HepG2 (cell line): ENCODE measurements around the gene CDK12. TPM values are rescaled to one million over a fixed set of nuclear protein-coding genes. Genes with fewer than 3 reads are reported as not detected.

Source experiments
- ATM ChIP-seq: fragments of 450-650 bp; IDR thresholded peaks from 2 replicates; pipeline ENCODE4 v1.7.1; 2017; ENCODE audit warnings: mild to moderate bottlenecking, borderline replicate concordance
- CENPX ChIP-seq: sonication (generic); formaldehyde crosslinking; IDR thresholded peaks from 2 replicates; pipeline ENCODE4 v1.9.0; 2021; ENCODE audit warnings: mild to moderate bottlenecking, missing genetic modification reagents, moderate library complexity
- DPF2 ChIP-seq: sonication (generic); formaldehyde crosslinking; IDR thresholded peaks from 2 replicates; pipeline ENCODE4 v1.4.0; 2020; ENCODE audit warnings: mild to moderate bottlenecking, low read depth, missing genetic modification reagents, borderline replicate concordance
- FOXO1 ChIP-seq: sonication (generic); formaldehyde crosslinking; IDR thresholded peaks from 2 replicates; pipeline ENCODE4 v1.4.0; 2020; ENCODE audit warnings: missing genetic modification reagents
- GRHL1 ChIP-seq: sonication (generic); formaldehyde crosslinking; conservative IDR thresholded peaks from 2 replicates; pipeline ENCODE4 v1.8.0; 2022; ENCODE audit warnings: missing genetic modification reagents
- HIVEP1 ChIP-seq: sonication (generic); formaldehyde crosslinking; IDR thresholded peaks from 2 replicates; pipeline ENCODE4 v1.4.0; 2020; ENCODE audit warnings: mild to moderate bottlenecking, missing genetic modification reagents
- JUNB ChIP-seq: sonication (generic); formaldehyde crosslinking; IDR thresholded peaks from 2 replicates; pipeline ENCODE4 v1.8.0; 2022; ENCODE audit warnings: missing genetic modification reagents, mild to moderate bottlenecking, borderline replicate concordance
- KDM5B ChIP-seq: sonication (generic); formaldehyde crosslinking; IDR thresholded peaks from 2 replicates; pipeline ENCODE4 v1.4.0; 2020; ENCODE audit warnings: missing genetic modification reagents, mild to moderate bottlenecking, borderline replicate concordance
- MED1 ChIP-seq: sonication (generic); formaldehyde crosslinking; IDR thresholded peaks from 2 replicates; pipeline ENCODE4 v1.4.0; 2020; ENCODE audit warnings: missing genetic modification reagents
- MEIS1 ChIP-seq: sonication (generic); formaldehyde crosslinking; IDR thresholded peaks from 2 replicates; pipeline ENCODE4 v1.9.0; 2021; ENCODE audit warnings: mild to moderate bottlenecking, missing genetic modification reagents, moderate library complexity, borderline replicate concordance
- NFIC ChIP-seq: IDR thresholded peaks from 2 replicates; pipeline ENCODE4 v1.6.1; 2012; ENCODE audit warnings: mild to moderate bottlenecking, low read length, inconsistent platforms
- PHF5A ChIP-seq: IDR thresholded peaks from one replicate; pipeline ENCODE4 v1.6.1; 2018; ENCODE audit warnings: low read depth, missing genetic modification reagents; ENCODE audit not compliant: unreplicated experiment
- PITX1 ChIP-seq: sonication (generic); formaldehyde crosslinking; IDR thresholded peaks from 2 replicates; pipeline ENCODE4 v1.5.1; 2020; ENCODE audit warnings: mild to moderate bottlenecking, missing genetic modification reagents
- TAF1 ChIP-seq: sonication (generic); formaldehyde crosslinking; IDR thresholded peaks from 2 replicates; pipeline ENCODE4 v1.4.0; 2020; ENCODE audit warnings: missing genetic modification reagents
- TFAP4 ChIP-seq: sonication (generic); IDR thresholded peaks from 2 replicates; pipeline ENCODE4 v1.6.1; 2016; ENCODE audit warnings: low read depth, borderline replicate concordance
- ZKSCAN5 ChIP-seq: sonication (generic); formaldehyde crosslinking; IDR thresholded peaks from 2 replicates; pipeline ENCODE4 v1.5.1; 2020; ENCODE audit warnings: mild to moderate bottlenecking, missing genetic modification reagents
- ZMAT3 ChIP-seq: sonication (generic); formaldehyde crosslinking; conservative IDR thresholded peaks from 2 replicates; pipeline ENCODE4 v1.7.0; 2021; ENCODE audit warnings: missing genetic modification reagents
- ZNF296 ChIP-seq: sonication (generic); formaldehyde crosslinking; conservative IDR thresholded peaks from 2 replicates; pipeline ENCODE4 v1.5.0; 2020; ENCODE audit warnings: mild to moderate bottlenecking, missing genetic modification reagents
- ZNF33A ChIP-seq: sonication (generic); formaldehyde crosslinking; IDR thresholded peaks from 2 replicates; pipeline ENCODE4 v1.5.1; 2020; ENCODE audit warnings: missing genetic modification reagents, mild to moderate bottlenecking, moderate library complexity, borderline replicate concordance
- ZNF687 ChIP-seq: sonication (generic); formaldehyde crosslinking; IDR thresholded peaks from 2 replicates; pipeline ENCODE4 v1.5.1; 2020; ENCODE audit warnings: mild to moderate bottlenecking, missing genetic modification reagents, moderate library complexity
- ZNF737 ChIP-seq: sonication (generic); formaldehyde crosslinking; IDR thresholded peaks from 2 replicates; pipeline ENCODE4 v1.5.0; 2020; ENCODE audit warnings: missing genetic modification reagents, mild to moderate bottlenecking, borderline replicate concordance
- ZSCAN20 ChIP-seq: sonication (generic); formaldehyde crosslinking; IDR thresholded peaks from 2 replicates; pipeline ENCODE4 v1.4.0; 2020; ENCODE audit warnings: missing genetic modification reagents, mild to moderate bottlenecking, borderline replicate concordance
- ZSCAN5A ChIP-seq: sonication (generic); formaldehyde crosslinking; IDR thresholded peaks from 2 replicates; pipeline ENCODE4 v1.8.0; 2022; ENCODE audit warnings: mild to moderate bottlenecking, missing genetic modification reagents, borderline replicate concordance
- ZZZ3 ChIP-seq: sonication (generic); formaldehyde crosslinking; IDR thresholded peaks from 2 replicates; pipeline ENCODE4 v1.4.0; 2020; ENCODE audit warnings: missing genetic modification reagents, mild to moderate bottlenecking, borderline replicate concordance
- polyA plus RNA-seq, 8 experiments: library from polyadenylated mRNA; depleted of rRNA in 3 of 8; stranded (reverse) in 7 of 8; unstranded in 1 of 8; fragments of >200 nt; fragmentation: Illumina TruSeq in 4 of 8; extraction: Trizol in 4 of 8; gene quantifications; 2 replicates each; pipeline versions ENCODE4 v1.2.1 to v1.2.3, GENCODE V29; 2011 to 2016; ENCODE audit warnings: low read depth in 4 of 8, missing spikeins in 1 of 8, mixed read lengths in 1 of 8; ENCODE audit not compliant: insufficient read depth in 1 of 8
- total RNA-seq, 5 experiments: library from RNA; depleted of rRNA; stranded (reverse); fragments of >200 nt; fragmentation: Illumina TruSeq; extraction: Trizol; gene quantifications; 2 replicates each; pipeline ENCODE4 v1.2.3, GENCODE V29; 2016; ENCODE audit warnings: low read depth in 1 of 5

CDK12 gene
- total and polyA plus RNA-seq, 2 of the 13 experiments (the other 11 are each of a cell fraction or from before 2014, with no cell fraction given): 24.0 to 88.6 TPM

- no peak for TF ChIP-seq GRHL1 (CRISPR knock-in tag)
- no peak for TF ChIP-seq ZKSCAN5 (CRISPR knock-in tag)
- no peak for TF ChIP-seq TFAP4
- TF ChIP-seq ATM: no peak
- no peak for TF ChIP-seq PHF5A
- TF ChIP-seq ZSCAN20 (CRISPR knock-in tag): no peak
- no peak for TF ChIP-seq ZNF737 (CRISPR knock-in tag)
- TF ChIP-seq ZNF296 (CRISPR knock-in tag): no peak
- TF ChIP-seq ZZZ3 (CRISPR knock-in tag): no peak
- TF ChIP-seq MEIS1: no peak
- TF ChIP-seq TAF1: no peak
- TF ChIP-seq JUNB: no peak
- no peak for TF ChIP-seq ZNF33A (CRISPR knock-in tag)
- TF ChIP-seq NFIC: no peak; the same call in 1 of the 2 replicates
- no peak for TF ChIP-seq DPF2 (CRISPR knock-in tag)
- no peak for TF ChIP-seq ZMAT3 (CRISPR knock-in tag)
- TF ChIP-seq ZNF687 (CRISPR knock-in tag): peak; percentile 22; the same call in 1 of the 2 replicates
- no peak for TF ChIP-seq KDM5B
- peak; percentile 11; the same call in 1 of the 2 replicates for TF ChIP-seq FOXO1
- TF ChIP-seq HIVEP1: no peak
- no peak for TF ChIP-seq MED1 (CRISPR knock-in tag)
- TF ChIP-seq ZSCAN5A: 0 out of 2 replicates have a peak, but pooled peaks have one; percentile 5
- TF ChIP-seq CENPX (CRISPR knock-in tag): no peak
- TF ChIP-seq PITX1 (CRISPR knock-in tag): 0 out of 2 replicates have a peak, but pooled peaks have one; percentile 21
These were observed 11.2 kb upstream of the CDK12 start (continued) for GRCh38 chr17:39450051-39450450.
